Measurements from ENCODE around the gene CISH.

The CISH gene

DNA sequence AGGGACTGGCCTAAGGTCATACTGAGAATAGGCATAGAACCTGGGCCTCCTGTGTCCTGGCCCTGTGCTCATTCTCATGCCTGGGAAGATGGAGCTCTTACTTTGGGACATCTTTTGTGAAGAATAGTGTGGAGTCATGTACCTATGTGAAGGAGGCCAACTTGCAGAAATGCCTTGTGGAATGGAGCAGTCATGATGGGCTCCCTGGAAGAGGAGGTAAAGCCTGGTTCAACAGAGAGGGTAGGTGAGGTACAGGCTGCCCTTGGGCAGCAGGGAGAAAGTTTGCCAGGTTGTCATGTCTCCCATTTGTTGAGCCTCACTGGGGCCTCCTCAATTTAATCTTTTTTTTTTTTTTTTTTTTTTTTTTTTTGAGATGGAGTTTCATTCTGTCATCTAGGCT is 23.5 kb upstream of the CISH start:
- FAIRE-seq (no peak), DNase-seq (ENCODE audit: insufficient read length) (no peak)
- TF ChIP-seq POLR2AphosphoS5 (IDR thresholded peaks at IDR 0.05; ENCODE audit: low read depth, low read length): no peak
- no peak for TF ChIP-seq TAF1 (IDR thresholded peaks at IDR 0.05; ENCODE audit: borderline replicate concordance, low read depth, low read length)
- TF ChIP-seq POLR2A (IDR thresholded peaks at IDR 0.05; ENCODE audit: low read depth, low read length): no peak

DNA sequence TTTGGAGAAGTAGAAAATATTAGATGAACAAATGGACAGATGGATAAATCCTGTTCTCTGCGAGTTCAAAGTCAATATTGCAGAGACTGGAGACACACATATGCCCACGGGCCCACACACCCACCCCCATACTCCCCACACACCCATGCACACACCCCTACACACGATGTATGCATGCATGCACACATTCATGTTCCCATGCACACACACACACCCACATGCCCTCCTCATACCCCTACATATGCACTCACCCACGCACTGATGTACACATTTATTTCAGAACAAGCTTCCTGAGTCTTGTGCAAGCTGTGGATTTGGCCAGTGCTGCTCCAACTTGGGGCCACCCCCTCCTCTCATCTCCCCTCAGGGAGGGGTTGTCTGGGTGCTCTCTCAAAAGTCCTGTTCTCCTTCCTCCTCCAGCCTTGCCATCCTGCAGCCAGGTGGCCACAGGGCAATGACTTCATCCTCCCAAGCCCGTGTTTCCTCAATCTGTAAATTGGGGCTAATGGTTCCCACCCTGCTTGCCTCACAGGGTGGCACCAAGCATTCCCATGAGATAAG is 21.7 kb upstream of the CISH start:
- DNase-seq (ENCODE audit: insufficient read length) (no peak), FAIRE-seq (no peak)
- TF ChIP-seq TAF1 (IDR thresholded peaks at IDR 0.05; ENCODE audit: borderline replicate concordance, low read depth, low read length) (no peak), POLR2A (IDR thresholded peaks at IDR 0.05; ENCODE audit: low read depth, low read length) (no peak), POLR2AphosphoS5 (IDR thresholded peaks at IDR 0.05; ENCODE audit: low read depth, low read length) (no peak)

DNA sequence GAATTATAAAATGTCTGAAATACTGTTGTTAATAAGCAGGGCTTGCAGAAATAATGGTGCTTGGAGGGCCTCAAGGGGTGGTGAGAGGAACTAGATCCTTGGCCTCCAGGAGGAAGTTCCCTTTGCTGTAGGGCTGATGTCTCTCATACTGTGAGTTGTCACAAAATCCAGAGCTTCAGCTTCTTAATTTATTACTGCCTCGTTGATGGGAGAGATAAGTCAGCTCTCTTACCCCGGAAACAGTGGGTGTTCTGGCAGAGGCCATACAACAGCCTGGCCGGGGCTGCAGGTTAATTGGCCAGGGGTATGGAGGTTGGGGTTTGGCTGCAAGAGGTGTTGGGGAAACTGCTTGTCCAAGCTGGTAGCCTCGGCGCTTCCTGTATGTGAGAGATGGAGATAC is 20.9 kb upstream of the CISH start:
- TF ChIP-seq POLR2AphosphoS5 (IDR thresholded peaks at IDR 0.05; ENCODE audit: low read depth, low read length) (no peak), TAF1 (IDR thresholded peaks at IDR 0.05; ENCODE audit: borderline replicate concordance, low read depth, low read length) (no peak), POLR2A (IDR thresholded peaks at IDR 0.05; ENCODE audit: low read depth, low read length) (no peak)
- FAIRE-seq: no peak
- DNase-seq (ENCODE audit: insufficient read length): no peak

DNA sequence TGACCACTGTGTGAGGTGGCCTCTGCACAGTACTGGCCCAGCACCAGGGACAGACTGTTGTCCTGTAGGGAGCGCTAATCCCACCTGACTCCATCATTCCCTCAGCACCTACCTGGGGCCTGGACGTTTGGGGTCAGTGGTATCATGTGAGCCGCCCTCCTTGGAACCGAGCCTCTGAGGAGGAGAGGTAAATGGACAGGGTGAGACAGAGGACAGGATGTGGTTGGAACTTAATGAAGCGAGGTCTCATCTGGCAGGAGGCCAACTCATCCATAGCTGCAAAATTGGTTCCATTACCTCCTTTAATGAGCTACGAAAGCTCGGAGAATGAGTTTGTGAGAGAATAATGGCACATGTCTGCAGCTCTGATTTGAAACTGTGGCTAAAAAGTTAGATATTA is 19.3 kb upstream of the CISH start:
- DNase-seq (ENCODE audit: insufficient read length): no peak
- no peak for FAIRE-seq

DNA sequence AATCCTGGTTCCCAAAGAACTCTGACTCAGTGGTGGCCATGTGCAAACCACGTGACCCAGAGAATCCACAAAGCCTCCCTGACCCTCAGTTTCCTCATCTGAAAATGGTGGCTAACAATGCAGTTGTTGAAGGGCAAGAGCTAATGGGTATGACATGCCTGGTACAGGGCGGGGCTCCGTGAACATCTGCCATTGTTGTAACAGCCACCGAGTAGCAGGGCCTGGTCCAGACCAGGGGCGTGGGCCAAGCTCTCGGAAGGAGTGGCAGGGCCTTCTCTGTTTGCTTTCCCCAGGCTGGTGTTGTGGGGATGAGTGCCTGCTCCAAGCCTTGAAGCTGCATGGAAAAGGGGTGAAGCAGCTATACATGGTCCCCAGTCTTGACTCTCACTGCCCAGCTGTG is 18.8 kb upstream of the CISH start:
- no peak for FAIRE-seq
- no peak for DNase-seq (ENCODE audit: insufficient read length)
- TF ChIP-seq POLR2A (IDR thresholded peaks at IDR 0.05; ENCODE audit: low read depth, low read length) (no peak), POLR2AphosphoS5 (IDR thresholded peaks at IDR 0.05; ENCODE audit: low read depth, low read length) (no peak), TAF1 (IDR thresholded peaks at IDR 0.05; ENCODE audit: borderline replicate concordance, low read depth, low read length) (no peak)

More for the DNA sequence above, 19.3 kb upstream of the CISH start:
- no peak for TF ChIP-seq POLR2A (IDR thresholded peaks at IDR 0.05; ENCODE audit: low read depth, low read length)
- TF ChIP-seq POLR2AphosphoS5 (IDR thresholded peaks at IDR 0.05; ENCODE audit: low read depth, low read length): no peak
- no peak for TF ChIP-seq TAF1 (IDR thresholded peaks at IDR 0.05; ENCODE audit: borderline replicate concordance, low read depth, low read length)

DNA sequence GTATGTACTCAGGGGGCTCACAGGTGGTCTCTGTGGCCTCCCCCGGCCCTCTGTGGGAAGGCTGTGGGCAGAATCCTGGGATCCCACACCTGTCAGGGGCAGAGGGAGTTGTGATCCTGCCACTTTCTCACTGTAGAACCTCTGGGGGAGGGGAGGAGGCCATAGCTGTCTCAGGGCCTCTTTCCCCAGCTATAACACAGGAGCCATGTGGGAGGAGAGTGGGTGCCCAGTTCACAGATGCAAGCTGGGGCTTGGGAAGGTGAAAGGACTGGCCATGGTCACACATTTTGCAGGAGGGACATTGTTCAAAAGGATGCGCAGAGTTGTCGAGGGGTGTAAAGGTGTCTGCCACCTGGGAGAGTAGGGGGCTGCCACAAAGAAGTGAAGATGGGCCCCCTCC is 17.0 kb upstream of the CISH start:
- no peak for FAIRE-seq
- DNase-seq (ENCODE audit: insufficient read length): no peak
- TF ChIP-seq POLR2AphosphoS5 (IDR thresholded peaks at IDR 0.05; ENCODE audit: low read depth, low read length): no peak
- no peak for TF ChIP-seq TAF1 (IDR thresholded peaks at IDR 0.05; ENCODE audit: borderline replicate concordance, low read depth, low read length)
- TF ChIP-seq POLR2A (IDR thresholded peaks at IDR 0.05; ENCODE audit: low read depth, low read length): no peak

DNA sequence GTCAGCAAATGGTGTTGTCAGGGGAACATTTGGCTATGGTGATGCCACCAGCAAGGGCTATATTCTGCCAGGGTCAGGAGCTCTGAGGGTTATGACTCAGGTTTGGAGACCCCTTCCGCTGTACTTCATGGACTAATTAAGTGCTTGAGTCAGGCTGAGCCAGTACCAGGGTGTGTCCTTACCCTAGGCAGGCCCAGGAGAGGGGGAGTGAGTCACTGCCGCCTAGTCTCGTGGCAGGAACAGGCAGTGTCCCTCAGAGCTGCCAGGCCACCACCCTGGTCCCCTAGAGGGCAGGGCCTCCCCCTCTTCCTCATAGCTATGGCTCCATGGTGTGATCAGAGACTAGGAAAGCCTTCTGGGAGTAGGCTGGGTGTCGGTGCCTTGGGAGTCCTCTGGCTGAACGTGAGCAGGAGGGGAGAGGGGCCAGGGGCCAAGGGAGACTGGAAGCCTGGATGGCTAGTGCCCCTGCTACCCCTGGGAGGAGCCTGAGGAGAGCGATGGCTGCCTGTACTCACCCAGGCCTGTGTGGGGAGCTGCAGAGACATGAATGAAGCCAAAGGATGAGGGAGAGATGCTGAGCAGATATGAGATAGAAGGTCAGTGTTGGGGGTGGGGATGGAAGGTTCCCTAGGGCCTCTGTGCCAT is 16.0 kb upstream of the CISH start:
- TF ChIP-seq TAF1 (IDR thresholded peaks at IDR 0.05; ENCODE audit: borderline replicate concordance, low read depth, low read length) (no peak), POLR2AphosphoS5 (IDR thresholded peaks at IDR 0.05; ENCODE audit: low read depth, low read length) (no peak), POLR2A (IDR thresholded peaks at IDR 0.05; ENCODE audit: low read depth, low read length) (no peak)
- DNase-seq (ENCODE audit: insufficient read length) (no peak), FAIRE-seq (no peak)

DNA sequence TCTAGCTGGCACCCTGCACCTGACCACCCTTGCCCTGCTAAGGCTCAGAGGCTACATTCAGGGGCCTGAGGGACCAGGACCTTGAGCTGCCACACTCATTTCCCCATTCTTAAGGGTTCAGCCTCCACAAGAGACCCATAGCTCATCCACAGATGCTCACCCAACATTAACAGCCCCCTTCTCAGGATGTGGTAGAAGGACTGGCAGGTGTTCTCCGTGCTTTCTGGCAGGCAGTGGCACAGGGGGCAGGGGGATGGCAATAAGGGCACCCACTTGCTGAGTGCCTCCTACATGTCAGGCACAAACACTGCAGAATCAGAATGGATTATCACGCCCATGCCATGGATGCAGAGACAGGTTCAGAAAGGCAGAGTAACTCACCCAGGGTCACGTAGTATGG is 14.8 kb upstream of the CISH start:
- no peak for DNase-seq (ENCODE audit: insufficient read length)
- no peak for TF ChIP-seq POLR2AphosphoS5 (IDR thresholded peaks at IDR 0.05; ENCODE audit: low read depth, low read length)
- TF ChIP-seq TAF1 (IDR thresholded peaks at IDR 0.05; ENCODE audit: borderline replicate concordance, low read depth, low read length): no peak
- no peak for TF ChIP-seq POLR2A (IDR thresholded peaks at IDR 0.05; ENCODE audit: low read depth, low read length)
- FAIRE-seq: no peak

DNA sequence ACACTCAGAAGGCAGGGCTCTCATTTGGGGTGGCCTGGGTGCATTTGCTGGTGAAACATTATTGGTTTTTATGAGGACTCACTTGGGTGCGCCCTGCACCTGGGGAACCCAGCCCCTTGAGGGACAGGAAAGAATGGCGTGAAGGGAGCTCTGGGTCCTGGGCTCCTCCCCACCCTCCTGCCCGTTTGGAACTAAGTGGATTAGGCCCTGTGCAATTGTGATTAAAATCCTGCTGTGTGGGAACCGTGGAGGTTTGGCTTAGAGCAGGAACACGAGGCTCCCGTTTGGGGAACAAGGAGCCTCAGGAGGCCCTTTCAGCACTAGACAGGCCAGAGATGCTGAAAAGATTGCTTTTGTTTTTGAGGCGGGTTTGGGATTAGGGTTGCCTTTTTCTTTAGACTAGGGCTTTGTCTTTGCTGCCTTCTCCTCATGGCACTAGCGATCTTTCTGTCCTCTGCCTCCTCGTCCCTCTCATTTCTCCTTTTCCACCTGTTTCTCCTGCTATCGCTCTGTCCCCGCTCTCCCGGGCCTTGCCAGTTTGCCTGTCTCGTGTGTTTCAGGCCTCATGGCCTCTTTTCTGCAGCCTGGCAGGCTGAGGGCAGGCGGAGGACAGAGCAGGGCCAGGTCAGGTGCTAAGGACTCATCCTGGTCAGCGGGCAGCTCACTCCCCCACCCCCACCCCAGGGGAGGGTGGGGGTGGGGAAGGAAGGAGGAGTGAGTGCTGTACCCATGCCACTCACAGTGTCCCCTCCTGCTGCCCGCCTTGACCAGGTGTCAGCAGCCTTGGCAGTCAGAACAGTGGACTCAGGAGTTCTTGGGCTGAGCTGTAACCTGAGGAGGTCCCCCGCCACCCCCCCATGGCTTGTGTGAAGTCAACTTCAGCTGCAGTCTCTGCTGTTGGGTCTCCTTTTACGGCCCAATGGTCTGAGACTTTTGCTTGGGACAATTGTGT is 13.9 kb upstream of the CISH start:
- DNase-seq (ENCODE audit: insufficient read length) (no peak), FAIRE-seq (no peak)
- no peak for TF ChIP-seq POLR2A (IDR thresholded peaks at IDR 0.05; ENCODE audit: low read depth, low read length)
- TF ChIP-seq POLR2AphosphoS5 (IDR thresholded peaks at IDR 0.05; ENCODE audit: low read depth, low read length): no peak
- TF ChIP-seq TAF1 (IDR thresholded peaks at IDR 0.05; ENCODE audit: borderline replicate concordance, low read depth, low read length): no peak

DNA sequence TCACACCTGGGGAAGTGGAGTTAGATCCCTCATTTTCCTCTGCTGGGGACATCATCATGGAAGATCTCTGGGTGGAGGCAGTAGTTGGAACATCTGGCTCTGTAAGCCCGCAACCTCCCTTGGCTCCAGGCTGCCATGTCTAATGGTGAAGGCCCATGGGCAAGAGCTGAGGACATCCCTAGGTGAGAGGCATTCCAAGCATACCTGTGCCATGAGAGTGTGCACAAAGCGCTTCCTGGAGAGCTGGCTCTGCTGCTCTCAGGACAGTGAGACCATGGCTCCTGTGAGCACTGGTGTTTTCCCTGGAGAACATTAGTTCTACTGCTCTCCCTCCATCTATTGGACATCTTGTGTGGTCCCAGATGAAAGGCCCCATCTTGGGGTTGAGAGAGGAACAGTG is 13.1 kb upstream of the CISH start:
- TF ChIP-seq TAF1 (IDR thresholded peaks at IDR 0.05; ENCODE audit: borderline replicate concordance, low read depth, low read length): no peak
- no peak for TF ChIP-seq POLR2A (IDR thresholded peaks at IDR 0.05; ENCODE audit: low read depth, low read length)
- DNase-seq (ENCODE audit: insufficient read length) (no peak), FAIRE-seq (no peak)

DNA sequence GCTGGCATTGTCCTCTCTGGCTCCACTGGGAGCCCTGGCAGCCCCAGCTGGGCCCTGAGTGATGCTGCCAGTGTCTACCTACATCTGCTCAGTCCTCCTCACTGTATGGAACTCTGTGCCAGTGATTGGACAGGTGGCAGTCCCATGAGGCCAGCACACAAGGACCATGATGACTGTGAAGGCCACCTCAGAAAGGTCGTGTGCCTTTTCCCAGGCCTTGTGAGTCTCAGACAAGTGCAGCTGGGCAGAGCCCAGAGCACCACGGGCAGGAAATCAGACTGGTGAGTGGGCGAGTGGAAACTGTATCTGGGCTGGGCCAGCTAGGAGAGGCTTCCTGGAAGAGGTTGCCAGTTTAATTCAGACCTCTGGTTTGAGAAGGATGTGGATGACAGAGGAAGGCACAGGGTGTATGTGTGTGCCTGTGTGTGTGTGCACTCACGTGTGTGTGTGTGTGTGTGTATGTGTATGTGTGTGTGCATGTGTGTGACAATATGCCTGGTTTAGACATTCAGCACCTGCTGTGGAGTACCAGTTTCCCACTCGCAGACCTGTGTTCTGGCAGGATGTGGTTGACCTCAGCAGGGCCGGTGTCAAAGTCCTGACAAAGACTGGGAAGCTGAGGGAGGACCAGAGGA is 12.4 kb upstream of the CISH start:
- peak; percentile 81 for FAIRE-seq

More for the DNA sequence above, 12.4 kb upstream of the CISH start:
- TF ChIP-seq TAF1 (IDR thresholded peaks at IDR 0.05; ENCODE audit: borderline replicate concordance, low read depth, low read length): no peak
- 0 out of 2 replicates have a peak, but pooled peaks have one; percentile 25 for TF ChIP-seq POLR2AphosphoS5 (IDR thresholded peaks at IDR 0.05; ENCODE audit: low read depth, low read length)
- DNase-seq (ENCODE audit: insufficient read length): no peak

All from GM12892 (cell line).